ENCODE data around the gene FBXL4.

GRCh38 chr6:98824162-98824901 lies 123.4 kb downstream of the FBXL4 start:
- no peak for TF ChIP-seq CTCF (IDR thresholded peaks at IDR 0.05)
- TF ChIP-seq POLR2A (IDR thresholded peaks at IDR 0.05): no peak
